ENCODE measurements around the gene FRYL. TPM values are rescaled to one million over a fixed set of nuclear protein-coding genes. Genes with fewer than 3 reads are reported as not detected.

Gene FRYL
- total and polyA plus RNA-seq, 2 of the 13 experiments (the other 11 are each of a cell fraction or from before 2014, with no cell fraction given), result 9.7 to 19.6 TPM

- no peak for DNase-seq (ENCODE audit: low spot score)
- Histone ChIP-seq H3K4me2 (ENCODE audit: low read depth, low read length) (no peak overlapping the region), H3K27ac (ENCODE audit: extremely low read length, insufficient read depth, low read length) (no peak overlapping the region), H4K20me1 (ENCODE audit: insufficient read depth, low read length) (no peaks in the 10 kb centered on the region), H3K36me3 (replicated peaks in 1 of 2; ENCODE audit: control insufficient read depth in 1 of 2, insufficient read depth in 2 of 2, low read length in 2 of 2) (peaks cover 4 to 18% of the 10 kb centered on the region in 2 experiments), H3K9me3 (ENCODE audit: low read length) (no peaks in the 10 kb centered on the region), H3K9ac (ENCODE audit: insufficient read depth, low read depth, low read length) (no peak overlapping the region), H3K27me3 (ENCODE audit: control insufficient read depth in 1 of 2, insufficient read depth in 2 of 2, low read length in 2 of 2) (no peaks in the 10 kb centered on the region), H3K4me3 (replicated peaks in 1 of 3; ENCODE audit: insufficient read depth in 1 of 3, low read depth in 2 of 3, low read length in 3 of 3) (no peak overlapping the region), H3K4me1 (ENCODE audit: insufficient read depth, low read length) (no peaks in the 10 kb centered on the region), H3K79me2 (ENCODE audit: insufficient read depth, low read length) (no peaks in the 10 kb centered on the region), H2AFZ (ENCODE audit: low read length) (no peak overlapping the region)
- in situ Hi-C loops (cut with HindIII; ENCODE audit: extremely low pct_ligation_motif_present, low pct_unique_long_range_greater_than_20kb) (no loop called here), intact Hi-C loops (cut with micrococcal nuclease; ENCODE audit: unreplicated experiment) (no loop called here)
- POLR2A ChIA-PET, result no interaction called here
- TF ChIP-seq CCAR2 (optimal IDR thresholded peaks at IDR 0.05; ENCODE audit: low read depth, low read length), result no peak
- TF ChIP-seq ZSCAN22 (CRISPR knock-in tag; IDR thresholded peaks at IDR 0.05), result no peak
- no peak for TF ChIP-seq GLI4 (CRISPR knock-in tag; IDR thresholded peaks at IDR 0.05; ENCODE audit: borderline replicate concordance)
- no peak for TF ChIP-seq KAT2B (IDR thresholded peaks at IDR 0.05; ENCODE audit: borderline replicate concordance, low read depth, low read length)
- TF ChIP-seq, protein P1, sequence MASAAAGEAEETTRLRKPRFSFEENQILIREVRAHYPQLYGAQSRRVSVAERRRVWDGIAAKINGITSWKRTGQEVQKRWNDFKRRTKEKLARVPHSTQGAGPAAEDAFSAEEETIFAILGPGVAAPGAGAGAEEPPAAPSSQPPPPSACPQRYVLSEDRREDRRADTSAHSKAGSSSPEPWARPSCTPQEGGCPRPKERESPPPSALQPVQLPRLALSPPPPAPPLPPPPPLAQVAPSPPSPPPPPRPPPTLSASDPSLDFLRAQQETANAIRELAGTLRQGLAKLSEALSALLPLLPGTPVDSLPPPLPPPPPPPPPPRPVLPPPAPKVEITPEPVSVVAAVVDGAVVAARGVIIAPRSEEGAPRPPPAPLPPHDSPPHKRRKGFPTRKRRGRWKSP (CRISPR knock-in tag; IDR thresholded peaks at IDR 0.05), result no peak
- TF ChIP-seq ZFYVE20 (CRISPR knock-in tag; IDR thresholded peaks at IDR 0.05; ENCODE audit: borderline replicate concordance, low read depth), result no peak
- TF ChIP-seq ZFP37 (CRISPR knock-in tag; IDR thresholded peaks at IDR 0.05; ENCODE audit: borderline replicate concordance), result no peak
- no peak for TF ChIP-seq KLF12 (CRISPR knock-in tag; IDR thresholded peaks at IDR 0.05; ENCODE audit: borderline replicate concordance)
- TF ChIP-seq SCMH1 (CRISPR knock-in tag; IDR thresholded peaks at IDR 0.05; ENCODE audit: borderline replicate concordance), result no peak
- no peak for TF ChIP-seq SMARCE1 (IDR thresholded peaks at IDR 0.05; ENCODE audit: borderline replicate concordance)
- no peak for TF ChIP-seq NCOA2 (CRISPR knock-in tag; IDR thresholded peaks at IDR 0.05)
- no peak for TF ChIP-seq POLR2AphosphoS2 (IDR thresholded peaks at IDR 0.05; ENCODE audit: low read depth, low read length)
- TF ChIP-seq FOXJ3 (CRISPR knock-in tag; IDR thresholded peaks at IDR 0.05; ENCODE audit: borderline replicate concordance), result no peak
- FAIRE-seq, result no peak
- ATAC-seq, result no peak
- BruUV-seq (replicated peaks), result no TSS peak
- WGBS (ENCODE audit: low lambda C conversion rate), result 99% methylated on average over 3 of the region's 3 CpGs
- CTCF ChIA-PET (ENCODE audit: low intra/inter-chr PET ratio, low total read pairs), result no interaction called here
Observed at GRCh38 chr4:48558819-48559218, 221.3 kb downstream of the FRYL start.

All from HepG2 (cell line).